ENCODE results near the gene PFKFB2.

GRCh38 chr1:207034998-207035397, 18.1 kb upstream of the PFKFB2 start:
- TF ChIP-seq CTCF (IDR thresholded peaks at IDR 0.05; ENCODE audit: insufficient read depth, low read length) (no peak), GABPA (IDR thresholded peaks at IDR 0.05; ENCODE audit: low read depth) (no peak)

Data from HL-60 (cell line).